Right renal pelvis (tissue), 4 donors: ENCODE results near the gene TRIM8. TPM values are rescaled to one million over a fixed set of nuclear protein-coding genes. Genes with fewer than 3 reads are reported as not detected.
"Not testable (repeated sequence)": the region's sequence is repeated elsewhere in the genome, so short reads cannot be mapped to it uniquely, and the experiment has no call there.

ENCODE experiments used
- DNase-seq, 4 donors: peaks; one replicate each; pipeline ENCODE4 v3.0.0-alpha.2; 2013; ENCODE audit warnings: low read depth in 4 of 4, low spot score in 3 of 4, missing footprints in 1 of 4
- polyA plus RNA-seq, 4 donors: library from polyadenylated mRNA; unstranded; fragments of 120-200 nt; gene quantifications; one replicate each; pipeline ENCODE4 v1.2.1, GENCODE V29; 2013; ENCODE audit not compliant: insufficient read length in 4 of 4

Gene TRIM8
- polyA plus RNA-seq, 4 donors: 135 to 143 (median 136) TPM

DNA sequence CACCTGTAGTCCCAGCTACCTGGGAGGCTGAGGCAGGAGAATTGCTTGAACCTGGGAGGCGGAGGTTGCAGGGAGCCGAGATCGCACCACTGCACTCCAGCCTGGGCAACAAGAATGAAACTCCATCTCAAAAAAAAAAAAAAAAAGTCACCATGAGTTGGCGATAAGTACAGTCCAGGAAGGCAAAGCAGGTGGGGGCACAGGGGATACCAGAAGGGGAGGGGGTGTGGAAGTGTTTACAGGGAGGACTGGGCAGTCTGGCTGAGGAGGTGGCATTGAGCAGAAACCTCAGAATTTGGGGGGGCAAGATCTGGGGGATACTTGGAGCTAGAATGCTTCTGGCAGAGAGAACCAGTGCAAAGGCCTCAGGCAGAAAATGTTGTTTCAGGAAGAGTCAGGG lies 23.1 kb downstream of the TRIM8 start:
- DNase-seq: not testable (repeated sequence)

DNA sequence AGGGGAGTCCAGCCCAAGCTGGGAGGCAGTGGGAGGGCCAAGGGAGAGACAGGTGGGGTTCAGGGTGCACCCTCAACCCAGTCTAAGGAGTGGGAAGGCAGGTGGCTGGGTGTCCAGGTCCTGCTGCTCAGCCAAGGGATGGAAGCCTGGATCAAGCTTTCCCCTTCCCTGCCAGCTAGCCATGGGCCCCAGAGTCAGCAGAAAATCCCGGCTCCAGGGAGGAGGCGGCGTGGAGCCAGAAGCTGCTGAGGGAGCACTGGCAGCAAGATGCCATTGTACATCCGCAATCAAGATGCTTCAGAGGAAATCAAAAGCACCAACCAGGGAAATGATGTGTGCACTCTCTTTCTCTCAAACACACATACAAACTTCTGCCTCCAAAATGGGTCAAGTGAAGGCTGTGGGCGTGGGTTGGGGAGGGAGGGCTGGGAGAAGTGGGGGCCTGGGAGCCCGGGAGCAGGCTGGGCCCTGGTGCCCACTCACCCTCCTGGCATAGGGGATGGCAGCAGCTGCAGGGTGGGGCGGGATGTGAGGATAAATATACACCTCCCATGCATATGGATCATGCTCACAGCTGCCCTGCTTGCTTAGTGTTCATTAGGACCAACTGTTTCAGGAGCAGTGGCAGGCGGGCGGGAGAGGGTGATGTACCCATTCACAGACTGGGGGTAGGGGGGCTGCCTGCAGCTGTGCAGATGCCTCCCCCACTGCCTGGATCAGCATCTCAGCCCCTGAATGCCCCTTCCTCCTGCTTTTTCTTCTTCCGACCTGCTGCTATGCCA lies 24.2 kb downstream of the TRIM8 start:
- no peak for DNase-seq

DNA sequence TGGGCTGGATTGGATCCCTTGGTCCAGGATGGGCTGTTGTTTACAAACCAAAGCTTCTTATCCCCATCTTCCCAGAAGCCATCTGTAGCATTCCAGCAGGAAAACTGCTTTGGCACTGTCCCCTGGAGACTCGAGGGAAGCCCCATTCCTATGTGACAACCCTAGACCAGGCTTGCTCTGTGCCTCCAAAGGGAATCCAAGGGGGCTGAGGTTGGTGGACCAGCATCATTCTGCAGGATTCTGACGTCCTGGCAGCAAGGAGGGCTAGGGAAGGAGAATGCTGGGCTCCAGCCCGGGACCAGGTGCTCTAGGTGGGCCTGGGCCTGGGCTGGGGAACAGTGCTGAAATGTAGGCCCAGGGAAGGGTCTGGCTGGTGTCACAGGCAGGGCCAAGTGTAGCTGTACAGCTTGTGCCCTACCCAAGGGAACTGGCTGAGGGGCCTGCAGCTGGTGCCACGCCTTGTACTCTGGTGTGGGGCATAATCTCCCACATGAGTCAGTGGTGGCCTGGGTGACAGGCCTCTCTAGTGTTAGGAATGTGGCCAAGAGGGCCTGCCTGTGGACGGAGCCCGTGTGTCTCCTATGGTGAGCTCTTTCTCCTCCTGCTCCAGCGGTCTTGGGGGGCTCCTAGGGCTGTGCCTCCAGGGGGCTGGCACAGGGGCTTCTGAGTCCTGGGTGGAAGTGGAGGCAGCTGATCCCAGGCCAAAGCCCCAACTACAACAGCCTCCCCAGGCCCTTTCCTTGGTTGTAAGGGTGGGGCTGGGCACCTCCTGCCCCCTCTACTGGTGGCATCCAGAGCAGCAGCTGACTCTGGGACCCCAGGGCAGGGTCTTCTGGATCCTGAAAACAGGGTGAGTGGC lies 25.2 kb downstream of the TRIM8 start:
- no peak for DNase-seq

DNA sequence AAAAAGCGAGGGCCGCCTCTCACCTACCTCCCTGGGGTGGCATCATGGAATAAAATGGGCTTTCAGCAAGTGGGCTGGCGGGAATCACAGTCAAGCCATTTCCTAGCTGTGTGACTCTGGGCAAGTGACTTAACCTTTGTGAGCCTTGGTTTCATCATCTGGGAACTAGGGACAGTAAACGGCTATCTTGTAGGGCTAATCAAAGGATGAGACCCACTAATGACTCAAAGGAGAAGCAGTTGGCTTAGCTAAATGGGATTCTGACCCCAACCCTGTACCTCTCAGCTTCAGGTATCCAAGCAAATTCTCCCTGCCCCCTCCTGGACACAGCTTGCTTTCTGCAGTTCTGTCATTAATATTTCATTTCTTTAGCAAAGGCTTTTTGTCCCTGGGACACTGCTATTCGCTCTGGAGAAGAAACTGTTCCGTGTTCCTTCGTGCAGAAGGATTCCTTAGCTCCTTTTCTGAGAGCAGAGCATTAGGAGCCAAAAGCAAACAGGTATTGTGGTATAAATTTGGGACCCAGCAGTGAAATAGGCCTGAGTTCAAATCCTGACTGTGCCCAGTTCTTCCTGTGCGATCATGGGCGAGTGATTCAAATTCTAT lies 25.9 kb downstream of the TRIM8 start:
- DNase-seq: no peak

DNA sequence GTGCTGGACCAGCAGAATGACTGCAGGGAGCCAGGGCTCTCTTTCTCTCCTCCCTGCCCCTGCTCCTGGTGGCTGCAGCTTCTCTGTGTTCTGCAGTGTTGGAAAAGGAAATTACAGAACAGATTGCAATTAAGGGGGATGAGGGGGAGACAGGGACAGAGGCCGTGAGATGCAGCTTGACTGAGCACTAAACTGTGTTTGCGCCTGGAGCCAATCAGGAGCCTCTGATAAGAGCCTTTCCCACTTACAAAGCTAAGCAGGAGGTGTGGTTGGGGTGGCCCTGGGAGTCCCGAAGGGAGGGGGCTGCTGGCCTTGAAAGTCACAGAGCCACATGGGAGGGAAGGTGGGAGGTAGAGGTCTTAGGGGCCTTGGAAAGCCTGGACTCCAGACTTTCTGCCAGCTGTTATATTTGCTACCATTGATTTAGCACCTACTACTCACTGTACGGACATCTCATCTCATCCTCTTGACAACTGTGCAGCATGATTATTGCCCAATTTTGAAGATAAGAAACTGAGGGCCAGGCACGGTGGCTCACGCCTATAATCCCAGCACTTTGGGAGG lies 26.7 kb downstream of the TRIM8 start:
- no peak for DNase-seq

DNA sequence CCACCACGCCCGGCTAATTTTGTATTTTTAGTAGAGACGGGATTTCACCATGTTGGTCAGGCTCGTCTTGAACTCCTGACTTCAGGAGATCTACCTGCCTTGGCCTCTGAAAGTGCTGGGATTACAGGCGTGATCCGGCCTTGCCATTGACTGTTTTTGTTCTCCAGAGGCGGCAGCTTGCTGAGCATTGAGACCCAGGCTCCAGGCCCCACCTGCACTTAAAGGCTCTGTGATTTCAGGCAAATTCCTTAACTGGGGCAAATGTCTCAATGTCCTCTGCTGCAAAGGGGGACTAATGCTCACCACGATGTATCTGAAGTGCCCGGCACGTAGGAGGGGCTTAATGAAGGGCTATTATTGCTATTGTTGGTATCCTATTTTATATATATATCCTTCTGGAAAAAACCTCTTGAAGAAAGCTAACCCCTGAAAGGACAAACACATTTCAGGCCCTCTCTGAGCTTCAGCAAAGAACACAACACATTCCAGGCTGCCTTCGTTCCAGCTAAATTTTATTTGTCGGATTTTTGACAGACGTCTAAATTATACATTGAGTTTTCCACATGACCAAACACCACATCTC lies 29.0 kb downstream of the TRIM8 start:
- DNase-seq: no peak

DNA sequence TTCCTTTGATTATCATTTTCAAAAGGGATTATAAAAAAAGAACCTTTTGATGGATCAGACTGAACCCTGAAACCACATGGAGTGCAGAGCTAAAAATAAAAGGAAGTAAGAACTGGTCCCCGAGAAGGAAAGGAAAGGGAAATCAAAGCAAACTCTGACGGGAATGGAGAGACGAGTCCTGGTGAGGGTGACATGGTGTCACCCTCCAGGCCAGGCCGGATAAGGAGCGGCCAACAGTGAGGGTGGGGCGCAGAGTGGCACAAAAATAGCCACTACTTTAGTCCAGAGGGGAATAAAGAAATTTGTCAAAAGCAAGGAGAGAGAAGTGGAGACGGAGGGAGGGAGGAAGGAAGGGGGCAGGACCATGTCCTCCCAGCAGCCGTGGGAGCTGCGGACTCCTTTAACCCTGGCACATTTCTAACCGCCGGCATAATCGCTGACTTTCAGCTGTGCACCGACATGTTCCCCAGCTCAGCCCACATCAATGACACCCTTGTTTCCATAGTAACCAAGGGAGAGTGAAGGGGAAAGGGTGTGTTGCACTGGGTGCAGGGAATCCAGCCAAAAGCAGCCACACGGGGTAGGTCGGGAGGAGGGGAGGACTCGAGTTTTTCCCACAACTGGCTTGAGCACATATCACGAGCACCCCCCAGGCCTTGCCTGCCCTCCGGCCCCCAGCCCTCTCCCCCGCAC lies 29.7 kb downstream of the TRIM8 start:
- DNase-seq: no peak

DNA sequence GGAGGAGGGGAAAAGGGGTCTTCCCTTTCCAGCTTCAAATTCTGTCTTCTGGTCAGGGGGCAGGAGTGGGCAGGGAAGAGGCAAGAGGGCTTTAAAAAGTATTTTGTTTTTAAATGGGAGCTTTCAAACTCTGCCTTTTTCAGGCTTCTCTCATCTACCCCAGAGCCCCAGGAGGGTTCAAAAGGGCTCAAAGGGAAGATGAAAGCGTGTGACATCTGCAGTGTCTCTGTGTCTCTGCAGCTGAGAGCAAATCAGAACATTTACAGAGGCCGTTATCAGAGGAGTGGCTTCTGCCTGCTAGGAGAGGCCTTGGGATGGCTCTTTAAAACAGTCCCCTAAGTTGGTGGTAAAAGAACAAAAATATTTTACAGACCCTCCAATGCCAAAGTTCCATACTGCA lies 30.3 kb downstream of the TRIM8 start:
- no peak for DNase-seq

DNA sequence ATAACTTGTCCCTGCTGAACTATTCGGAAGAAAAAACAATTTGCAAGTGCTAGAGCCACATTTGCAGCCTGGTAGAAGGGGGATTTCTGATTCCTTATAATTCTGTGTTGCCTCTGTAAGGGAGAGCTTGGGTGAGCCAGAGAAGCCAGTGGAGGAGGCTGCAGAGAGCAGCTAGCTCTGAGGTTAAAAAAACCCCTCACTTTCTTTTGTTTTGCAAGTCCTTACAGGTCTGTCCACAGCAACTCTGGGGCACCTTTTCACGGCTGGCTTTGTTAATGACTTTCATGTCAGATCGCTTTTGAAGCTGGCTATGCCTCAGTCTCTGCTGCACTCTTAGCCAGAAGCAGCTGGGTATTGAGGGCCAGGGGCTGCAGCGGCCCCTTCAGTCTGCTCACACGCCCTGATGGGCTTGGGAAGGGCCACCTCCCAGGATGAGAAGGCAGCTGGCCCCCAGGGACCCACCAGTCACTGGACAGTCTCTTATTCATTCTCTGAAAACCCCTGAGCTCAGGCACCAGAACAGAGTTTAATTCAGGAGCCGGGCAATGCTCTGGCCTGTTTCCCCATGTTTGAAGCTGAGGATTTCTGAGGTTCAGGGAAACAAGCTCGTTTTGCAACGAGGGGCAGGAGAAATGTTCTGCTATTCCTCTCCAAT lies 30.9 kb downstream of the TRIM8 start:
- no peak for DNase-seq

DNA sequence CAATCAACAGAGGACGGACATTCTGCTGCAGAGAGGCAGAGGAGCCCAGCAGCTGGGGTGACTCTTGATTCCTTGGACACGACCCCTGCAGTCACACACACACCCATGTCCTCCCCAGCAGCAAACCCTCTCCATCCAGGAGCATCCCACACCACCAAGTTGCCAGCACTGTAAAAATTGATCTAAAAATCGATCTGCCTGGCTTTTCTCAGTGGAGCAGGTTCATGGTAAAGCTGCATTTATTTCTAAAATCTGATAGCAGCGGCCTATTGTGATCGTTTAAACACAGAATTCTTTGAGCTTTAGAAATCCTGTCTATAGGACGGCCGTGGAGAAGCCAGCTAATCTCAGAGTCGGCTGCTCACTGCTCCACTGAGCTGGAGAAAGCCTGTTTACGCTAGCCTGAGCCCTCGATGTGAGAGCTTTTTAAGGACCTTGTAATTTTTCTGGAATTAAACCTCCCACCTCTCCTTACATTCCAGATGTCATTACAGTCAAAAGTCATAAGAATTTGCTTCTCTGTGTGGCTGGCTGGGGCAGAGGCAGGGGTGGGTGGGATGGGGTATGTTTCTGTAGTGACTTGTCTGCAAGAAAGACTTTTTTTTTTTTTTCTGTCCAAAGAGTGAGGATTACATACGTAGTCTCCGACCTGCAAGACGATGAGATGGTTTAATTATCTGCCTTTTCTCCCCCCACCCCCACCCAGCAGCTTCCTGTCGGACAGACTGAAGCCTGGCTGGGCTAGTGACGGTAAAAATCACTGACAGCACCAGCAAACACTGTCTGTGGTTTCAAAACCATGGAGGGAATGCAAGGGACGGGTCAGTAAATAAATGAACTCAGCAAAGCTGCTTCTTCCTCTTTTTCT lies 31.6 kb downstream of the TRIM8 start:
- DNase-seq: no peak

DNA sequence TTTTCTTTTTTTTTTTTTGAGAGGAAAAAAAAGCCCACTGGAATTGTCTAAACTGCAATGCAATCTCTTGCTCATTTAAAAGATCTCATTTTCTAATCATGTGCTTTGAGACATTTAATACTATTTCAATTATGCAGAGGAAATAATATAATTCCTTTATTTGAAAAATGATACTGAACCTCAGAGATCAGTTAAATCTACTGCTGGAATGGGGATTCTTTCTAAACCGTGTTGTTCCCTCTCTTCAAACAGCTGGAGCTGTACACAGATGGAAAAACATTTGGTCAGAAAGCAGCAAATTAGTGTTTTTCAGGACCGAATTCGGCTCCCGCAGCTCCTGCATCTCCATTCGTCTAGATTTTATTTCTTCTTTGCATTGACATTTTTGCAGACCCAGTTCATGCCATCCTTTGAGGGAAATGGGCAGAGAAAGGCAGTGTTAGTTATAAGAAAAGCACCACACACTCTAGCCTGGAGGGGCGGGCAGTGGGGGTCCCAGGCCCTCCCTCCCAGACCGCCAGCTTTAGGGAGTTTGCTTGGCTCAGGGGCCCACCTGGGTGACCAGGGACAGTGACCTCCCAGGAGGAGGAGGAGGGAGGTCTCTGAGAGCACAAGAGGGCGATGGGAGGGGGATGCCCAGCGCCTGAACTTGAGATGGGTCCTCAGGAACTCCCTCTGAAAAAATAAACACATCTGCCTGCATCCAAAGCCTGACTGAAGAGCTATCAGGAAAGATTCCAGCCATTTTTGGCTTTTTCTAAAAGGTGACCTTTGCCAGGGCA lies 32.4 kb downstream of the TRIM8 start:
- no peak for DNase-seq

DNA sequence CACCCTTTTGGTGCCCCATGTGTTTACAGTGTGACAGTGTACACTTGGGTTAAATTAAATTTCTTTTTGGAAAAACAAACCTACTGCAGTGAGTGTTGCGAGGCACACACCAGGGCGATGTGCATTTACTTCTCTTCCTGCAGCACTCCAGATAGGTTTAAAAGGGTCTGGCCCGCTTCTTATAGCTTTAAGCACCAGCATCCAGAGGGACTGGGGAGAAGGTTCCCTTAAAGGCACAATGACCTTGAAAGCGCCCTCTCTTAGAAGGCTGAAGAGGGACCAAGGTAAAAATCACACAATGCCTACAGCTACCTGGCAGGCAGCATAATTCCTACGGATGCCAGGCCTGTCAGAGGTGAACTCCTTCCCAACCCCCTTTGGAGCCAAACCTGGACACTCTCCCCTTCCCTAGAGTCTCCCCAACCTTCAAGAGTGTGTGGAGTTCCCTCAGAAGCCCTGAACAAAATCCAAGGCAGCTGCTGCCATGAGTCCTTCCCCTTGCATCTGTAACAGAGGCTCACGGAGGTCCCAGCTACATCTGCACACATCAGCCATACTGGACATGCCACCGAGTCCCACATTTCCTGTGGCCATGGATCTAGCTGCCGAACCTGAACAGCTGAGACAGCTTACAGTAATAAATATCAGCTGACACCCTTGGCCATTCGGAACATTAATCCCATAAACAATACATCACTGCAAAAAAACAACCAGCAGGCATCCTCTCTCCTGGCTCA lies 33.2 kb downstream of the TRIM8 start:
- no peak for DNase-seq

DNA sequence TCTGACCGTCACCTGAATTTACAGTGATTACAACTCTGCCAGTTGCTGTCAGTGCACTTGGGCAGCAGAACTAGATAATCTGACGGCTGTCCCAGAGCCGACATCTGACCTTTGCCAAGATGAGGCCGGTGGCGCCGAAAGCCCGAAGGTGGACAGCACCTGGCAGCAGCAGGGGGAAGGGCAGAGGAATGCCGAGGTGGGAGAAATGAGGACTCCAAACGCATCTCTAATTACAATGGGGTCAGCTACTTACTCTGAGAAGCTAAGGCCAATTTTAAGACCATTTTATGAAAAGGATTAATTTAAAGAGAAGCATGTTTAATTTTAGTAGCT lies 33.8 kb downstream of the TRIM8 start:
- DNase-seq: no peak

DNA sequence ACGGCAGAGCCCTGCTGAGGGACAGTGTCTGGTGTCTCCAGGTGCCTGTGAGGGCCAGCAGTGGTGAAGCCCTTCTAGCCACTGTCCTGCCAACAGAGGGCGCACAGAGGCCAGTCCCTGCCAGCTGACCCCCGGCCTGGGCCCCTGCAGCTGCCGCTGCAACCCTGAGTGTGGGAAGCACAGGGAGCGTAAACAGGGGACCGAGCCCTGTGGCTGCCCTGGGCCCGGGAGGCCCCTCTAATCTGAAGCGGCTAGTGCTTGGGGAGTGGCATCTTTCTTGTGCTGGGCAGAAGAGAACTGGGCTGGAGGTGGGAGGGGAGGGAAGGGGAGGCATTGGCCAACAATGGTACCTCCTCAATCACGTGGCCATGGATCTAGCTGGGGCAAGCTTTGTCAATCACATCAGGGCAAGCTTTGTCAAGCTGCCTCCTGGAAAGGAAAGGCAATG lies 34.6 kb downstream of the TRIM8 start:
- DNase-seq: no peak

DNA sequence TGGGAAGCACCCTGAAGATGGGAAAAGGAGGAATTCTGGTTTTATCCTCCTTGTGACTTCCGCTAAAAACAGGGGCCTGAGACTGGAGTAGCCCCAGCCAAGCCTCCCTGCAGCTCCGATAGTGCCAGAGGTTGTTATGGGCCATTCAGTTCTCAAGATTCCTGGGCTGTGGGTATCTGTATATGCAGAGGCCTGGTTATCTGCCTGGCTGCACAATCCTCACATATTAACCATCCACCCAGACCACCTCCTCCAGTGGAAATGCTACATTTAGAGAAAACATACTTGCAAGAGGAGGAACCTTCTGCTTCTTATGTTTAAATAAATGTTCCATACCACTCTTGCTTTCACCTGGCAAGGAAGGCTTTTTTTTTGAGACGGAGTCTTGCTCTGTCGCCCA lies 35.3 kb downstream of the TRIM8 start:
- no peak for DNase-seq

DNA sequence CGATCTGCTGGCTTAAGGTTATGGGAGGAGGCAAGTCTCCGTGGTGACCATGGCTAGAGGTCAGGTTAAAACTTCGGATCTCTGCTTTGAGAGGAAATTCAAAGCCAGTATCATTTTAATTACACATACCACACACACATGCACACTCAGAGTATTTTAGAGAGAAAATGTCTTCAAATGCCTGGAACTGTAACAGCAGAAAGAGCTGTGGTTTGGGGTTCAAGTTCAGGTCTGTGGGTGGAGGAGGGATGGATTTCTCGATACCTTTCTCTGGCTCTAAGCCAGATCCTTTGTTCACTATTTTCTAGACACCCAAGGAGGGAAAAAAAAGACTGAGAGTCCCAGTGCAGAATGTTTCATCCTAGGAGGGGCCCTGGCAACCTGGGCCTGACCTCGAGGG lies 37.4 kb downstream of the TRIM8 start:
- DNase-seq: no peak

DNA sequence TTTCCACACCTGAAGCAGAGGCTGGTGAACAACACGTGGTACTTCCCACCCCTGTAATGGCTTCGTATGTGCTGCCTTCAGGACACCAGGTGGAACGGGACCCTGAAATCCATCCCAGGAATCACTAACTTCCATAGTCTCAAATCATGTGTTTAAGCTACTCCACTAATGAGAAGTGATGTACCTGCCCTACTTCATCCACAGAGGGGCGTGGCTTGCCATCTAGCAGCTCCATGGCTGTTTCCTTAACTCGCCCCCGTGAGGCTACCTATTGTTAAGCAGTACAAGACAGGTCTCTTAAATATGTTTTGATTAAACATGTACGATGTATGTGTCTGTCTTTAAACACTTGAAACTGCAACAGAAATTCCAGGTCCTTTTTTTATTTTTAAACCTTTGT lies 38.1 kb downstream of the TRIM8 start:
- DNase-seq: no peak
